Endothelial cell of umbilical vein (primary cell): ENCODE data around the gene TTC34. TPM values are rescaled to one million over a fixed set of nuclear protein-coding genes. Genes with fewer than 3 reads are reported as not detected.

ENCODE experiments used
- BruUV-seq: library from RNA; stranded (reverse); fragments of 400-500 nt; replicated peaks from 2 replicates; lab custom pipeline; 2021; lab: Mats Ljungman, UMichigan
- CTCF ChIA-PET: fragments of 300-600, 350-600 bp; sonication (Branson Sonifier 250); formaldehyde crosslinking; loops from one replicate; lab custom pipeline; 2021; ENCODE audit warnings: antibody characterized with exemption, inconsistent platforms; lab: Charles Lee
- POLR2A ChIA-PET: fragments of 300-600, 350-600 bp; sonication (Branson Sonifier 250); formaldehyde crosslinking; loops from one replicate; lab custom pipeline; 2021; ENCODE audit warnings: antibody characterized with exemption, inconsistent platforms; lab: Charles Lee
- DNase-seq: peaks from one replicate; pipeline ENCODE4 v3.0.0-alpha.2; 2011; ENCODE audit warnings: low read depth, low spot score
- FAIRE-seq: peaks from 2 replicates; lab custom pipeline; 2011; peaks lifted over from hg19 to GRCh38; lab: Jason Lieb, UNC
- H2AFZ ChIP-seq: 2 replicates; pipeline ENCODE4 v1.6.0; 2012; ENCODE audit warnings: low read depth, low read length, control low read depth, inconsistent platforms
- H3K27ac ChIP-seq: 2 replicates; pipeline ENCODE4 v1.5.1; 2011; ENCODE audit warnings: low read depth, mild to moderate bottlenecking, control low read depth, low read length, moderate library complexity; ENCODE audit not compliant: insufficient read depth
- H3K27me3 ChIP-seq, 2 experiments: 2 replicates each; pipeline versions ENCODE4 v1.6.0 to v1.6.1; 2011; ENCODE audit warnings: low read length in 2 of 2, mixed read lengths in 1 of 2; ENCODE audit not compliant: control insufficient read depth in 2 of 2, insufficient read depth in 2 of 2
- H3K36me3 ChIP-seq, 2 experiments: 2 replicates in 1 of 2; 3 replicates in 1 of 2; pipeline ENCODE4 v1.5.1; 2011; ENCODE audit warnings: low read length in 2 of 2, mild to moderate bottlenecking in 1 of 2, moderate library complexity in 1 of 2; ENCODE audit not compliant: control insufficient read depth in 2 of 2, insufficient read depth in 2 of 2; ENCODE audit errors: extremely low read depth in 1 of 2
- H3K4me1 ChIP-seq: 3 replicates; pipeline ENCODE4 v1.5.1; 2011; ENCODE audit warnings: mild to moderate bottlenecking, low read length; ENCODE audit not compliant: control insufficient read depth, insufficient read depth; ENCODE audit errors: extremely low read depth
- H3K4me2 ChIP-seq: 2 replicates; pipeline ENCODE4 v1.6.1; 2011; ENCODE audit warnings: low read length, control low read depth, mixed read lengths; ENCODE audit not compliant: insufficient read depth
- H3K4me3 ChIP-seq, 3 experiments: fragments of 200-600 bp in 1 of 3; sonication (generic), shearing (Covaris generic) in 1 of 3; replicated peaks in 1 of 3; 2 replicates each; pipeline ENCODE4 v1.5.1; 2011 to 2016; ENCODE audit warnings: control low read depth in 3 of 3, low read length in 3 of 3, mild to moderate bottlenecking in 2 of 3, inconsistent platforms in 1 of 3, low read depth in 1 of 3, moderate library complexity in 1 of 3; ENCODE audit not compliant: insufficient read depth in 1 of 3
- H3K79me2 ChIP-seq: 2 replicates; pipeline ENCODE4 v1.6.0; 2012; ENCODE audit warnings: low read length, inconsistent platforms; ENCODE audit not compliant: control insufficient read depth, insufficient read depth
- H3K9ac ChIP-seq: replicated peaks from 2 replicates; pipeline ENCODE3; 2011; ENCODE audit warnings: low read length, control low read depth; ENCODE audit not compliant: insufficient read depth; ENCODE audit errors: extremely low read depth
- H3K9me1 ChIP-seq: replicated peaks from 3 replicates; pipeline ENCODE4 v1.6.0; 2011; ENCODE audit warnings: mild to moderate bottlenecking, low read length; ENCODE audit not compliant: control insufficient read depth, insufficient read depth; ENCODE audit errors: extremely low read depth
- H3K9me3 ChIP-seq: replicated peaks from 2 replicates; pipeline ENCODE4 v1.5.1; 2012; ENCODE audit warnings: low read length, inconsistent platforms; ENCODE audit not compliant: control insufficient read depth, insufficient read depth
- H4K20me1 ChIP-seq: replicated peaks from 2 replicates; pipeline ENCODE3; 2011; ENCODE audit warnings: mild to moderate bottlenecking, low read length; ENCODE audit not compliant: control insufficient read depth, insufficient read depth; ENCODE audit errors: extremely low read depth
- EZH2 ChIP-seq: IDR thresholded peaks from 2 replicates; pipeline ENCODE4 v1.6.1; 2012; ENCODE audit warnings: borderline replicate concordance, low read depth, mild to moderate bottlenecking, moderate library complexity, low read length, inconsistent platforms; ENCODE audit not compliant: severe bottlenecking
- FOS ChIP-seq: IDR thresholded peaks from 2 replicates; pipeline ENCODE4 v1.6.1; 2011; ENCODE audit warnings: mild to moderate bottlenecking, low read length, moderate library complexity, borderline replicate concordance; ENCODE audit not compliant: insufficient read depth
- GATA2 ChIP-seq: IDR thresholded peaks from 2 replicates; pipeline ENCODE4 v1.7.0; 2011; ENCODE audit warnings: low read depth, mild to moderate bottlenecking, moderate library complexity, mixed read lengths, low read length; ENCODE audit not compliant: insufficient read length, insufficient read depth
- JUN ChIP-seq: IDR thresholded peaks from 2 replicates; pipeline ENCODE4 v1.6.1; 2011; ENCODE audit warnings: borderline replicate concordance, low read depth; ENCODE audit not compliant: insufficient read length, insufficient read depth
- MYC ChIP-seq: IDR thresholded peaks from one replicate; pipeline ENCODE4 v1.6.1; 2011; ENCODE audit warnings: mild to moderate bottlenecking, low read depth, low read length
- POLR2A ChIP-seq: IDR thresholded peaks from 2 replicates; pipeline ENCODE4 v1.6.1; 2012; ENCODE audit warnings: low read depth, mild to moderate bottlenecking, control low read depth, low read length
- POLR2AphosphoS5 ChIP-seq: IDR thresholded peaks from 2 replicates; pipeline ENCODE4 v1.6.1; 2012; ENCODE audit warnings: low read depth, mild to moderate bottlenecking, control low read depth, low read length, moderate library complexity; ENCODE audit not compliant: insufficient read depth
- dilution Hi-C: fragments of 300-500 bp; cut with MboI; formaldehyde crosslinking; loops from one replicate; pipeline ENCODE4 v1.15.0; 2019; ENCODE audit warnings: low sequenced_read_pairs; ENCODE audit not compliant: extremely low pct_ligation_motif_present
- intact Hi-C: fragments of 100-400 bp; cut with micrococcal nuclease; formaldehyde crosslinking; loops from one replicate; pipeline ENCODE4 v1.10.0; 2022
- polyA plus RNA-seq, 4 experiments: library from polyadenylated mRNA; depleted of rRNA in 3 of 4; stranded (reverse) in 3 of 4; unstranded in 1 of 4; fragments of >200 nt; gene quantifications; 2 replicates each; pipeline versions ENCODE4 v1.2.1 to v1.2.3, GENCODE V29; 2011 to 2012; ENCODE audit warnings: missing spikeins in 1 of 4
- total RNA-seq: library from RNA; stranded (reverse); gene quantifications from 2 replicates; pipeline ENCODE4 v1.2.3, GENCODE V29; 2021
- TF ChIP-seq, protein P1 (sequence below): IDR thresholded peaks from 2 replicates; pipeline ENCODE4 v1.6.1; 2011; ENCODE audit not compliant: insufficient read depth, insufficient read length
- TF ChIP-seq, protein P2 (sequence below), 2 donors: IDR thresholded peaks; 1 replicate in 1 of 2; 2 replicates in 1 of 2; pipeline ENCODE4 v1.5.1; 2011; ENCODE audit warnings: low read length in 2 of 2, mild to moderate bottlenecking in 2 of 2, moderate library complexity in 2 of 2, control low read depth in 1 of 2, inconsistent platforms in 1 of 2, low read depth in 1 of 2; ENCODE audit not compliant: insufficient read depth in 1 of 2; ENCODE audit errors: extremely low read depth in 1 of 2

TTC34 gene
- total and polyA plus RNA-seq, 2 donors (not counting 3 experiments of a cell fraction or from before 2014, with no cell fraction given), result 0.08 to 0.77 TPM

DNA sequence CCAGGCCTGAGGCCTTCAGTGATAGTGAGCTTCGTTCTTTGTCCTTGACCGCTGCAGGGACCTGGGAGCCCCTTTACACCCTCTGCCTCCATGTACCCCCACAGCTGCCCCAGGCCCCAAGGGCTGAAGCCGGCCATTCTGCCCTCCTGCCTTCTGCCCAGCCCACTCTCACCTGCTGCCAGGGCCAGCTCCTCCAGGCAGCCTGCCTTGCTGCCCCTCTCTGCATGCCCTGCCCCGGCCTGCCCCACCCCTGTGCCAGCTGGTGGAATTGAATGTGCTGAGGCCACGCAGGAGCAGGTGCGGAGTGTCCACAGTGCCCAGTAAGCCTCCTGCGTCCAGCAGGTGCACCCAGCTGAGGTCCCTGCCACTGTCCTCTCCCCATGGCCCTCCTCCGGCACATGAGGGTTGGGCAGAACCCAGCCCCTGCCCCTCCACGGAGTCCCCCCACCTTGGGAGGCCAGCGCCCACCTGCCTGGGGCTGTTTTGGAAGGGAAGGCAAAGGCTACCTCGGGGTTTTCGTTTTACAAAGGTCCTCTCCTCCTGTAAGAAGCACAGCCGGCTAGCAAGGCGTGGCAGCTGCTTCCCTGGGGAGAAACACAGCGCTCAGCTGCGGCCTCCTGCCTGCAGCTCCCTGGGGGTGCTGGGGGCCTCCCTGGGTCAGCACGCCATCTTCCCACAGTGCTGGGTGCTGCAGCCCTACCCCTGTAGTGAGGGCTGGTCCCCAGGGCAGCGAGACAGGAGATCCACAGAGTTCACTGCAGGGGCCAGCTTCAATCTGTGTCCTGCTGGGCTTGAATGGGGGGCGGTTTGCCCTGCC is 189.7 kb downstream of the TTC34 start:
- BruUV-seq, result no TSS peak

More for the DNA sequence above, 189.7 kb downstream of the TTC34 start:
- intact Hi-C loops, result loop anchor here (1.0 kb wide), 1 partner anchor 25 kb away; no protein-coding TSS in a partner anchor
- Histone ChIP-seq H3K9ac (no peak overlapping the region), H4K20me1 (no peaks in the 10 kb centered on the region), H3K27me3 (no peaks in the 10 kb centered on the region), H3K4me3 (no peak overlapping the region), H3K4me1 (no peaks in the 10 kb centered on the region), H3K4me2 (no peak overlapping the region), H3K79me2 (no peaks in the 10 kb centered on the region), H3K9me1 (no peaks in the 10 kb centered on the region), H3K36me3 (no peaks in the 10 kb centered on the region), H2AFZ (no peak overlapping the region), H3K9me3 (no peaks in the 10 kb centered on the region), H3K27ac (no peak overlapping the region)
- CTCF ChIA-PET, result no interaction called here
- dilution Hi-C loops, result no loop called here
- DNase-seq, result no peak
- FAIRE-seq, result no peak
- TF ChIP-seq EZH2 (no peak), JUN (no peak), POLR2A (no peak), FOS (no peak), POLR2AphosphoS5 (no peak), GATA2 (no peak), MYC (no peak)
- TF ChIP-seq, protein P1, sequence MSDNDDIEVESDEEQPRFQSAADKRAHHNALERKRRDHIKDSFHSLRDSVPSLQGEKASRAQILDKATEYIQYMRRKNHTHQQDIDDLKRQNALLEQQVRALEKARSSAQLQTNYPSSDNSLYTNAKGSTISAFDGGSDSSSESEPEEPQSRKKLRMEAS, result no peak
- TF ChIP-seq, protein P2, sequence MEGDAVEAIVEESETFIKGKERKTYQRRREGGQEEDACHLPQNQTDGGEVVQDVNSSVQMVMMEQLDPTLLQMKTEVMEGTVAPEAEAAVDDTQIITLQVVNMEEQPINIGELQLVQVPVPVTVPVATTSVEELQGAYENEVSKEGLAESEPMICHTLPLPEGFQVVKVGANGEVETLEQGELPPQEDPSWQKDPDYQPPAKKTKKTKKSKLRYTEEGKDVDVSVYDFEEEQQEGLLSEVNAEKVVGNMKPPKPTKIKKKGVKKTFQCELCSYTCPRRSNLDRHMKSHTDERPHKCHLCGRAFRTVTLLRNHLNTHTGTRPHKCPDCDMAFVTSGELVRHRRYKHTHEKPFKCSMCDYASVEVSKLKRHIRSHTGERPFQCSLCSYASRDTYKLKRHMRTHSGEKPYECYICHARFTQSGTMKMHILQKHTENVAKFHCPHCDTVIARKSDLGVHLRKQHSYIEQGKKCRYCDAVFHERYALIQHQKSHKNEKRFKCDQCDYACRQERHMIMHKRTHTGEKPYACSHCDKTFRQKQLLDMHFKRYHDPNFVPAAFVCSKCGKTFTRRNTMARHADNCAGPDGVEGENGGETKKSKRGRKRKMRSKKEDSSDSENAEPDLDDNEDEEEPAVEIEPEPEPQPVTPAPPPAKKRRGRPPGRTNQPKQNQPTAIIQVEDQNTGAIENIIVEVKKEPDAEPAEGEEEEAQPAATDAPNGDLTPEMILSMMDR (IDR thresholded peaks at IDR 0.05; ENCODE audit: extremely low read depth in 1 of 2, insufficient read depth in 1 of 2, low read depth in 1 of 2, low read length in 2 of 2), result no peak
- POLR2A ChIA-PET, result no interaction called here
